Lower lobe of right lung (tissue), 2 donors: ENCODE measurements around the gene MAP3K19. TPM values are rescaled to one million over a fixed set of nuclear protein-coding genes. Genes with fewer than 3 reads are reported as not detected.

Experiments used
- ATAC-seq, 2 donors: fragments of 200-7000 bp; cut with Tn5 transposase; one replicate each; pipeline ENCODE4 v1.9.1; 2020 to 2022; ENCODE audit warnings: mild to moderate bottlenecking in 2 of 2, moderate library complexity in 2 of 2
- DNase-seq: peaks from one replicate; pipeline ENCODE4 v3.0.0-alpha.2; 2020
- H3K27ac ChIP-seq: fragments of 200-600 bp; one replicate; pipeline ENCODE4 v1.8.0; 2022
- H3K27me3 ChIP-seq: fragments of 200-600 bp; one replicate; pipeline ENCODE4 v1.8.0; 2022; ENCODE audit warnings: low read depth
- H3K36me3 ChIP-seq: fragments of 200-600 bp; one replicate; pipeline ENCODE4 v1.8.0; 2022; ENCODE audit warnings: mild to moderate bottlenecking
- H3K4me1 ChIP-seq: fragments of 200-600 bp; one replicate; pipeline ENCODE4 v1.8.0; 2022
- H3K4me3 ChIP-seq: fragments of 200-600 bp; one replicate; pipeline ENCODE4 v1.8.0; 2022; ENCODE audit warnings: mild to moderate bottlenecking
- H3K9me3 ChIP-seq: fragments of 200-600 bp; one replicate; pipeline ENCODE4 v1.8.0; 2022
- intact Hi-C: fragments of 100-400 bp; cut with DNase I; formaldehyde crosslinking; loops from one replicate; pipeline ENCODE4 v1.11.0; 2022
- total RNA-seq: library from RNA; stranded (reverse); fragmentation: NEBNext Ultra II Directional; extraction: Animal tissue kit (Norgen Biotek cat#: 25700); gene quantifications from one replicate; pipeline ENCODE4 v1.2.1, GENCODE V29; 2021
- TF ChIP-seq, protein P1 (sequence below): fragments of 200-600 bp; IDR thresholded peaks from one replicate; pipeline ENCODE4 v1.8.0; 2022; ENCODE audit warnings: antibody characterized with exemption, mild to moderate bottlenecking
- donor health status: DM: no; HTN: yes; CAD: no; lungs with severe emphysema.

Gene MAP3K19
- total RNA-seq, 1 donor from 2014 or later = 7.2 TPM

GRCh38 chr2:134927195-134927594 is 120.1 kb downstream of the MAP3K19 start:
- H3K27ac ChIP-seq = no peak overlapping the region
- ATAC-seq (peak in 1 of 2 donors; percentile 27), DNase-seq (no peak)
- intact Hi-C loops = no loop called here
- H3K4me1 ChIP-seq = peaks cover 50% of the 10 kb centered on the region
- H3K27me3 ChIP-seq = no peaks in the 10 kb centered on the region
- peaks cover 11% of the 10 kb centered on the region for H3K36me3 ChIP-seq
- TF ChIP-seq, protein P1, sequence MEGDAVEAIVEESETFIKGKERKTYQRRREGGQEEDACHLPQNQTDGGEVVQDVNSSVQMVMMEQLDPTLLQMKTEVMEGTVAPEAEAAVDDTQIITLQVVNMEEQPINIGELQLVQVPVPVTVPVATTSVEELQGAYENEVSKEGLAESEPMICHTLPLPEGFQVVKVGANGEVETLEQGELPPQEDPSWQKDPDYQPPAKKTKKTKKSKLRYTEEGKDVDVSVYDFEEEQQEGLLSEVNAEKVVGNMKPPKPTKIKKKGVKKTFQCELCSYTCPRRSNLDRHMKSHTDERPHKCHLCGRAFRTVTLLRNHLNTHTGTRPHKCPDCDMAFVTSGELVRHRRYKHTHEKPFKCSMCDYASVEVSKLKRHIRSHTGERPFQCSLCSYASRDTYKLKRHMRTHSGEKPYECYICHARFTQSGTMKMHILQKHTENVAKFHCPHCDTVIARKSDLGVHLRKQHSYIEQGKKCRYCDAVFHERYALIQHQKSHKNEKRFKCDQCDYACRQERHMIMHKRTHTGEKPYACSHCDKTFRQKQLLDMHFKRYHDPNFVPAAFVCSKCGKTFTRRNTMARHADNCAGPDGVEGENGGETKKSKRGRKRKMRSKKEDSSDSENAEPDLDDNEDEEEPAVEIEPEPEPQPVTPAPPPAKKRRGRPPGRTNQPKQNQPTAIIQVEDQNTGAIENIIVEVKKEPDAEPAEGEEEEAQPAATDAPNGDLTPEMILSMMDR = no peak
- H3K4me3 ChIP-seq = no peak overlapping the region
- H3K9me3 ChIP-seq = no peaks in the 10 kb centered on the region

DNA sequence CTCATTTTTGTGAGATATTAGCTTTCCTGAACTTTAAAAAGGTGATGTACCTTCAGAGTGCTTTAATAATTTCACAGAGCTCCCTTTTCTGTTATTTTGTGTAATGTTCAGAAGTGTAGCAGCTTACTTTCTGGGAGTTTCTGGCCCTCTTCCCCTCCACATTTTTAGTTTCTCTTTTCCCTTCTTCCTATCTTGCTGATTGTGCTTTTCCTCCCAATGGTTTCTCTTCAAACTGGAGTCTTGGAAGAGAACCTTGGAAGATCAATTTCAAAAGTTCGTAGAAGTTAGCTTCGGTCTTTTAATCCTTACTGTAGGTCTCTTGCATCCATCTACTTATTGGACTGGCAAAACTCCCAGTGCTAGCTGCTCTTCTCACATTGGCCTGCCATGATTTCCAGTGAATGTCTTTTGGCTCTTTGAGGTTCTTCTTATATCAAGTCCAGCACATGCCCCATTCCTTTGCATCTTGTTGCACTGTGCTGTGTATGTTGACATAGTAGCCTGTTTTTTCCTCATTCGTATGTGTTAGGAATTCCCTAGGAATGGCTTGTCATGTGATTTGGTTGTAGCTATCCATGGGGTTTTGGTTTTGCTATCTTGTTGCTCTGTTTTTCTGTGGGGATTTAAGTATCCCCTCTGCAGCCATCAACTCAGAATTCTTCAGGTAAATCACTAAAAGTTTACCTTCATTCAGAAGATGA is 120.9 kb downstream of the MAP3K19 start:
- Histone ChIP-seq H3K27me3 (no peaks in the 10 kb centered on the region), H3K4me1 (peaks cover 58% of the 10 kb centered on the region), H3K4me3 (no peak overlapping the region), H3K27ac (no peak overlapping the region), H3K36me3 (peaks cover 8% of the 10 kb centered on the region), H3K9me3 (no peaks in the 10 kb centered on the region)
- ATAC-seq (no peak), DNase-seq (no peak)
- intact Hi-C loops = no loop called here
- TF ChIP-seq, protein P1 = no peak

DNA sequence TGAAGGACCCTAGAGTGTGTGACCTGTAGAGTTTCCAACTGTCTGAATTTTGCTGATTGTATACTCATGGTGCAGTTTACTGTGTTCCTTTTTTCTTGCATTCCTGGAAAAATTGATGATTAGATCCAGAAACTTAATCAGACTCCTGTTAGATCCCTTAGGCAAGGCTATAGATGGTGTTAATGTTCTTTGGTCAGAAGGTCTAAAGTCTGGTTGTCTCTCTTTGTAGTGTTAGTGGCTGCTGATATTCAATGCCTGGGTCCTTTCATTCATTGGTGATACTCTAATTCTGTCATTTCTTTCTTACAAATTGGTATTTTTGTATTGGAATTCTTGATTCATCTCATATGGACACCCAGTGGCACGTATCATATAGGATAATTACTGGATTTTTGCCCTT is 122.3 kb downstream of the MAP3K19 start:
- no peak overlapping the region for H3K4me3 ChIP-seq
- peaks cover 73% of the 10 kb centered on the region for H3K4me1 ChIP-seq
- intact Hi-C loops = no loop called here
- DNase-seq (no peak), ATAC-seq (no peak)
- TF ChIP-seq, protein P1 = no peak
- no peaks in the 10 kb centered on the region for H3K27me3 ChIP-seq
- H3K36me3 ChIP-seq = peaks cover 8% of the 10 kb centered on the region
- H3K9me3 ChIP-seq = no peaks in the 10 kb centered on the region
- H3K27ac ChIP-seq = no peak overlapping the region

- peaks cover 55% of the 10 kb centered on the region for H3K4me1 ChIP-seq
- intact Hi-C loops = no loop called here
- TF ChIP-seq, protein P1 = no peak
- DNase-seq (no peak), ATAC-seq (peak; percentile 1 to 40)
- peaks cover 8% of the 10 kb centered on the region for H3K36me3 ChIP-seq
- peak overlapping the region; percentile 97 for H3K27ac ChIP-seq
- H3K9me3 ChIP-seq = no peaks in the 10 kb centered on the region
- no peaks in the 10 kb centered on the region for H3K27me3 ChIP-seq
- H3K4me3 ChIP-seq = peak overlapping the region; percentile 82
Measured at GRCh38 chr2:134919341-134920210, 127.7 kb downstream of the MAP3K19 start.

- TF ChIP-seq, protein P1 = peak; percentile 11
- DNase-seq = peak; percentile 99
- peak; percentile 96 to 97 for ATAC-seq
- no peaks in the 10 kb centered on the region for H3K9me3 ChIP-seq
- H3K4me3 ChIP-seq = peak within 1 kb of the TSS; percentile 82
- peaks cover 49% of the 10 kb centered on the region for H3K4me1 ChIP-seq
- intact Hi-C loops = no loop called here
- peaks cover 6% of the 10 kb centered on the region for H3K36me3 ChIP-seq
- H3K27ac ChIP-seq = peak within 1 kb of the TSS; percentile 97
- H3K27me3 ChIP-seq = no peaks in the 10 kb centered on the region
Measured at GRCh38 chr2:134918526-134919340, 128.5 kb downstream of the MAP3K19 start, which contains the start of gene CCNT2. Gene CCNT2, plus strand, starts transcription at chr2:134918822. Its CDS starts 33 bp downstream, at chr2:134918855.
